Trophoblast cell (in vitro differentiated cells and primary cell): ENCODE results near the gene BSND.

Source experiments
- DNase-seq, 2 donors: peaks; one replicate each; pipeline ENCODE4 v3.0.0-alpha.2; 2016
- H2AFZ ChIP-seq: 2 replicates; pipeline ENCODE4 v1.6.1; 2013; ENCODE audit warnings: low read length, moderate library complexity, mild to moderate bottlenecking; ENCODE audit not compliant: insufficient read depth, poor library complexity
- H2AK5ac ChIP-seq: 2 replicates; pipeline ENCODE4 v1.6.1; 2013; ENCODE audit warnings: mild to moderate bottlenecking, low read length
- H2BK120ac ChIP-seq: 2 replicates; pipeline ENCODE4 v1.6.1; 2013; ENCODE audit warnings: low read length, mild to moderate bottlenecking, moderate library complexity; ENCODE audit not compliant: insufficient read depth, poor library complexity
- H2BK12ac ChIP-seq: 2 replicates; pipeline ENCODE4 v1.6.1; 2013; ENCODE audit warnings: mild to moderate bottlenecking, low read length, moderate library complexity
- H2BK5ac ChIP-seq: 2 replicates; pipeline ENCODE4 v1.6.1; 2013; ENCODE audit warnings: low read length, low read depth, moderate library complexity, mild to moderate bottlenecking; ENCODE audit not compliant: poor library complexity
- H3K14ac ChIP-seq: 2 replicates; pipeline ENCODE4 v1.6.1; 2013; ENCODE audit warnings: mild to moderate bottlenecking, low read length
- H3K18ac ChIP-seq: 2 replicates; pipeline ENCODE4 v1.6.1; 2013; ENCODE audit warnings: mild to moderate bottlenecking, low read length
- H3K23ac ChIP-seq: 2 replicates; pipeline ENCODE4 v1.6.1; 2013; ENCODE audit warnings: low read length
- H3K27ac ChIP-seq: 2 replicates; pipeline ENCODE4 v1.5.1; 2013; ENCODE audit warnings: low read depth, mild to moderate bottlenecking, inconsistent platforms, low read length, moderate library complexity
- H3K27me3 ChIP-seq: 2 replicates; pipeline ENCODE4 v1.6.1; 2013; ENCODE audit warnings: inconsistent platforms, mild to moderate bottlenecking, low read length, moderate library complexity; ENCODE audit not compliant: insufficient read depth
- H3K36me3 ChIP-seq, 2 experiments: 1 replicate in 1 of 2; 2 replicates in 1 of 2; pipeline ENCODE4 v1.6.1; 2013; ENCODE audit warnings: low read length in 2 of 2, mild to moderate bottlenecking in 2 of 2, moderate library complexity in 1 of 2; ENCODE audit not compliant: insufficient read depth in 2 of 2, control insufficient read depth in 1 of 2
- H3K4ac ChIP-seq: 2 replicates; pipeline ENCODE4 v1.6.1; 2013; ENCODE audit warnings: low read depth, mild to moderate bottlenecking, low read length, moderate library complexity
- H3K4me1 ChIP-seq, 2 experiments: 1 replicate in 1 of 2; 2 replicates in 1 of 2; pipeline ENCODE4 v1.6.1; 2013; ENCODE audit warnings: low read length in 2 of 2, mild to moderate bottlenecking in 2 of 2, moderate library complexity in 1 of 2; ENCODE audit not compliant: insufficient read depth in 2 of 2, control insufficient read depth in 1 of 2
- H3K4me2 ChIP-seq: 2 replicates; pipeline ENCODE4 v1.6.1; 2013; ENCODE audit warnings: inconsistent platforms, mild to moderate bottlenecking, low read length, moderate library complexity
- H3K4me3 ChIP-seq: 2 replicates; pipeline ENCODE4 v1.5.1; 2013; ENCODE audit warnings: mild to moderate bottlenecking, low read depth, low read length, inconsistent platforms
- H3K79me1 ChIP-seq: one replicate; pipeline ENCODE4 v1.6.1; 2013; ENCODE audit warnings: low read length
- H3K79me2 ChIP-seq: 2 replicates; pipeline ENCODE4 v1.6.1; 2013; ENCODE audit warnings: low read length, mild to moderate bottlenecking; ENCODE audit not compliant: control insufficient read depth, insufficient read depth, poor library complexity
- H3K9ac ChIP-seq: 2 replicates; pipeline ENCODE4 v1.6.1; 2013; ENCODE audit warnings: mild to moderate bottlenecking, low read length
- H3K9me3 ChIP-seq: 2 replicates; pipeline ENCODE4 v1.6.1; 2013; ENCODE audit warnings: low read depth, mild to moderate bottlenecking, control low read depth, inconsistent platforms, low read length; ENCODE audit not compliant: insufficient read depth
- H4K12ac ChIP-seq: 2 replicates; pipeline ENCODE4 v1.6.1; 2013; ENCODE audit warnings: low read depth, mild to moderate bottlenecking, low read length, moderate library complexity
- H4K8ac ChIP-seq: 2 replicates; pipeline ENCODE4 v1.6.1; 2013; ENCODE audit warnings: low read depth, mild to moderate bottlenecking, low read length, moderate library complexity
- H4K91ac ChIP-seq: one replicate; pipeline ENCODE4 v1.6.1; 2013; ENCODE audit warnings: low read depth, mild to moderate bottlenecking, low read length, moderate library complexity
- WGBS: extraction: QIAGEN DNeasy Blood & Tissue Kit; methylation state at CpG from one replicate; pipeline ENCODE4 v1.1.7; 2013; ENCODE audit warnings: missing lambda C conversion rate; ENCODE audit not compliant: insufficient read length, insufficient coverage; ENCODE audit errors: extremely low coverage; 5-methylcytosine and 5-hydroxymethylcytosine counted together

Gene BSND

GRCh38 chr1:55057270-55057955, 58.7 kb downstream of the BSND start:
- no peak overlapping the region for H3K9ac ChIP-seq
- H3K9me3 ChIP-seq = peaks cover 3% of the 10 kb centered on the region
- H3K4ac ChIP-seq = no peak overlapping the region
- H3K79me2 ChIP-seq = no peaks in the 10 kb centered on the region
- H3K4me3 ChIP-seq = no peak overlapping the region
- H3K36me3 ChIP-seq = no peaks in the 10 kb centered on the region
- H3K79me1 ChIP-seq = no peaks in the 10 kb centered on the region
- no peak overlapping the region for H4K91ac ChIP-seq
- H3K4me1 ChIP-seq = peaks cover 6% of the 10 kb centered on the region in 2 experiments
- H4K12ac ChIP-seq = no peak overlapping the region
- no peaks in the 10 kb centered on the region for H3K27me3 ChIP-seq
- H2BK12ac ChIP-seq = no peak overlapping the region
- no peak overlapping the region for H3K4me2 ChIP-seq
- no peak for DNase-seq
- no peak overlapping the region for H2AFZ ChIP-seq
- H3K23ac ChIP-seq = no peak overlapping the region
- no CpG with 5 or more reads among the region's 15 CpGs for WGBS
- no peak overlapping the region for H4K8ac ChIP-seq
- H3K18ac ChIP-seq = no peak overlapping the region
- no peak overlapping the region for H3K14ac ChIP-seq
- no peak overlapping the region for H3K27ac ChIP-seq
- no peak overlapping the region for H2BK120ac ChIP-seq
- no peak overlapping the region for H2BK5ac ChIP-seq
- no peak overlapping the region for H2AK5ac ChIP-seq

- no peak overlapping the region for H2BK120ac ChIP-seq
- no peak overlapping the region for H2AK5ac ChIP-seq
- H2BK12ac ChIP-seq = no peak overlapping the region
- H2AFZ ChIP-seq = no peak overlapping the region
- no peaks in the 10 kb centered on the region for H3K36me3 ChIP-seq
- no peak overlapping the region for H4K12ac ChIP-seq
- no peaks in the 10 kb centered on the region for H3K79me1 ChIP-seq
- H3K4me2 ChIP-seq = no peak overlapping the region
- no peak overlapping the region for H3K23ac ChIP-seq
- no CpG with 5 or more reads among the region's 6 CpGs for WGBS
- no peak overlapping the region for H2BK5ac ChIP-seq
- H4K91ac ChIP-seq = no peak overlapping the region
- H3K9me3 ChIP-seq = no peaks in the 10 kb centered on the region
- no peaks in the 10 kb centered on the region for H3K79me2 ChIP-seq
- H3K27me3 ChIP-seq = no peaks in the 10 kb centered on the region
- H3K14ac ChIP-seq = no peak overlapping the region
- H3K4me1 ChIP-seq = peaks cover 6% of the 10 kb centered on the region in 2 experiments
- H3K4me3 ChIP-seq = no peak overlapping the region
- no peak overlapping the region for H3K4ac ChIP-seq
- no peak overlapping the region for H3K18ac ChIP-seq
- no peak overlapping the region for H3K9ac ChIP-seq
- DNase-seq = no peak
- H4K8ac ChIP-seq = no peak overlapping the region
- no peak overlapping the region for H3K27ac ChIP-seq
These were observed 59.2 kb downstream of the BSND start for GRCh38 chr1:55057956-55058298.

- H3K27ac ChIP-seq = no peak overlapping the region
- no peak overlapping the region for H2AFZ ChIP-seq
- H2BK12ac ChIP-seq = no peak overlapping the region
- H2BK120ac ChIP-seq = no peak overlapping the region
- H4K12ac ChIP-seq = no peak overlapping the region
- no CpG with 5 or more reads among the region's 14 CpGs for WGBS
- H3K79me1 ChIP-seq = no peaks in the 10 kb centered on the region
- H4K8ac ChIP-seq = no peak overlapping the region
- no peak for DNase-seq
- no peak overlapping the region for H3K4me2 ChIP-seq
- no peak overlapping the region for H3K14ac ChIP-seq
- H4K91ac ChIP-seq = no peak overlapping the region
- peaks cover 3 to 6% of the 10 kb centered on the region in 2 experiments for H3K4me1 ChIP-seq
- H2AK5ac ChIP-seq = no peak overlapping the region
- H2BK5ac ChIP-seq = no peak overlapping the region
- H3K79me2 ChIP-seq = no peaks in the 10 kb centered on the region
- no peak overlapping the region for H3K4me3 ChIP-seq
- no peak overlapping the region for H3K18ac ChIP-seq
- no peaks in the 10 kb centered on the region for H3K36me3 ChIP-seq
- H3K4ac ChIP-seq = no peak overlapping the region
- H3K9me3 ChIP-seq = no peaks in the 10 kb centered on the region
- no peak overlapping the region for H3K9ac ChIP-seq
- no peak overlapping the region for H3K23ac ChIP-seq
- no peaks in the 10 kb centered on the region for H3K27me3 ChIP-seq
These were observed 60.8 kb downstream of the BSND start for GRCh38 chr1:55059302-55060132.

GRCh38 chr1:55060133-55060999, 61.6 kb downstream of the BSND start:
- H3K79me1 ChIP-seq = no peaks in the 10 kb centered on the region
- no peak overlapping the region for H2AFZ ChIP-seq
- no peak overlapping the region for H3K9ac ChIP-seq
- no peak overlapping the region for H2AK5ac ChIP-seq
- DNase-seq = no peak
- no peak overlapping the region for H3K4ac ChIP-seq
- no peak overlapping the region for H3K14ac ChIP-seq
- no peak overlapping the region for H2BK12ac ChIP-seq
- H3K23ac ChIP-seq = no peak overlapping the region
- H3K9me3 ChIP-seq = no peaks in the 10 kb centered on the region
- H4K91ac ChIP-seq = no peak overlapping the region
- no peak overlapping the region for H3K4me3 ChIP-seq
- no peak overlapping the region for H4K12ac ChIP-seq
- WGBS = no CpG with 5 or more reads among the region's 14 CpGs
- H3K18ac ChIP-seq = no peak overlapping the region
- H3K4me1 ChIP-seq = peaks cover 3% of the 10 kb centered on the region in 2 experiments
- no peak overlapping the region for H2BK120ac ChIP-seq
- no peak overlapping the region for H3K27ac ChIP-seq
- H3K27me3 ChIP-seq = no peaks in the 10 kb centered on the region
- H3K36me3 ChIP-seq = no peaks in the 10 kb centered on the region
- no peak overlapping the region for H2BK5ac ChIP-seq
- H3K79me2 ChIP-seq = no peaks in the 10 kb centered on the region
- no peak overlapping the region for H4K8ac ChIP-seq
- no peak overlapping the region for H3K4me2 ChIP-seq
